A673 (cell line): ENCODE data around the gene OR52N5.

Experiments
- CTCF ChIP-seq: fragments of 300-800, 200-600 bp; sonication (generic); conservative IDR thresholded peaks from 2 replicates; pipeline ENCODE4 v1.5.1; 2017; ENCODE audit warnings: low read depth, mild to moderate bottlenecking, antibody characterized with exemption, low read length, moderate library complexity, mixed read lengths
- EZH2 ChIP-seq: fragments of 200-600 bp; sonication (generic); IDR thresholded peaks from 2 replicates; pipeline ENCODE4 v1.6.1; 2017; ENCODE audit warnings: borderline replicate concordance, low read depth, mild to moderate bottlenecking, mixed read lengths, antibody characterized with exemption, low read length; ENCODE audit not compliant: poor library complexity, severe bottlenecking

GRCh38 chr11:5738431-5738830, 44.7 kb downstream of the OR52N5 start:
- TF ChIP-seq CTCF (no peak), EZH2 (no peak)
